Measurements from ENCODE around the gene GALNTL6. TPM values are rescaled to one million over a fixed set of nuclear protein-coding genes. Genes with fewer than 3 reads are reported as not detected.

GALNTL6 gene
- total and polyA plus RNA-seq, 2 experiments from 2014 or later, result 0.38 to 0.40 TPM

DNA sequence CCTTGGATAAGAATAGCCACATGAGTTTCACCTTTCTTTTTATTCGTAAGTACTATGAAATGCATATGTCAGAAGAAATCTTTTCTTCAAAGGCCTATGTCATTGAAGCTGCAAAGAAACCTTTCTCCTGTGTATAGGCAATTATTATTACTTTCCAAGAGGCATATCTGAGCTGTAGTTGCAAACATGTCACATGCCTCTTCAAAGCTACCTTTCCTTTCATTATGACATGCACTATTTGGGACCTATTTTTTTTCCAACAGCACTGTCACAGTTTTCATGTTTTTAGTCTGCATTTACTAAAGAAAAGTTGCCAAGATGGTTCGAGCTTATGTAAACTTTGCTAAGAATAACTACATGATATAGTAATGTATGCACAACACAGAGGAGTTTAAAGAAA lies 806.6 kb downstream of the GALNTL6 start:
- Mint-ChIP-seq H3K27ac (no peak overlapping the region), H3K36me3 (ENCODE audit: low read depth) (no peaks in the 10 kb centered on the region), H3K4me1 (peaks cover 3% of the 10 kb centered on the region; the same call in 1 of the 3 replicates), H3K9me3 (no peaks in the 10 kb centered on the region), H3K4me3 (no peak overlapping the region), H3K27me3 (ENCODE audit: insufficient read depth, low read depth, poor library complexity) (no peaks in the 10 kb centered on the region)
- no peak overlapping the region for H3K4me3 ChIP-seq
- no peaks in the 10 kb centered on the region for H4K20me1 ChIP-seq (replicated peaks; ENCODE audit: insufficient read depth)
- H3K27me3 ChIP-seq (ENCODE audit: insufficient read depth), result no peaks in the 10 kb centered on the region
- no peaks in the 10 kb centered on the region for H3K9me2 ChIP-seq (ENCODE audit: insufficient read depth)
- no peaks in the 10 kb centered on the region for H3K36me3 ChIP-seq (ENCODE audit: insufficient read depth)
- no peak overlapping the region for H3K27ac ChIP-seq (ENCODE audit: low read depth)
- TF ChIP-seq, protein P1, sequence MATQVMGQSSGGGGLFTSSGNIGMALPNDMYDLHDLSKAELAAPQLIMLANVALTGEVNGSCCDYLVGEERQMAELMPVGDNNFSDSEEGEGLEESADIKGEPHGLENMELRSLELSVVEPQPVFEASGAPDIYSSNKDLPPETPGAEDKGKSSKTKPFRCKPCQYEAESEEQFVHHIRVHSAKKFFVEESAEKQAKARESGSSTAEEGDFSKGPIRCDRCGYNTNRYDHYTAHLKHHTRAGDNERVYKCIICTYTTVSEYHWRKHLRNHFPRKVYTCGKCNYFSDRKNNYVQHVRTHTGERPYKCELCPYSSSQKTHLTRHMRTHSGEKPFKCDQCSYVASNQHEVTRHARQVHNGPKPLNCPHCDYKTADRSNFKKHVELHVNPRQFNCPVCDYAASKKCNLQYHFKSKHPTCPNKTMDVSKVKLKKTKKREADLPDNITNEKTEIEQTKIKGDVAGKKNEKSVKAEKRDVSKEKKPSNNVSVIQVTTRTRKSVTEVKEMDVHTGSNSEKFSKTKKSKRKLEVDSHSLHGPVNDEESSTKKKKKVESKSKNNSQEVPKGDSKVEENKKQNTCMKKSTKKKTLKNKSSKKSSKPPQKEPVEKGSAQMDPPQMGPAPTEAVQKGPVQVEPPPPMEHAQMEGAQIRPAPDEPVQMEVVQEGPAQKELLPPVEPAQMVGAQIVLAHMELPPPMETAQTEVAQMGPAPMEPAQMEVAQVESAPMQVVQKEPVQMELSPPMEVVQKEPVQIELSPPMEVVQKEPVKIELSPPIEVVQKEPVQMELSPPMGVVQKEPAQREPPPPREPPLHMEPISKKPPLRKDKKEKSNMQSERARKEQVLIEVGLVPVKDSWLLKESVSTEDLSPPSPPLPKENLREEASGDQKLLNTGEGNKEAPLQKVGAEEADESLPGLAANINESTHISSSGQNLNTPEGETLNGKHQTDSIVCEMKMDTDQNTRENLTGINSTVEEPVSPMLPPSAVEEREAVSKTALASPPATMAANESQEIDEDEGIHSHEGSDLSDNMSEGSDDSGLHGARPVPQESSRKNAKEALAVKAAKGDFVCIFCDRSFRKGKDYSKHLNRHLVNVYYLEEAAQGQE (IDR thresholded peaks at IDR 0.05; ENCODE audit: unreplicated experiment), result no peak
- TF ChIP-seq ZNF114 (CRISPR knock-in tag; IDR thresholded peaks at IDR 0.05) (no peak), EZH2 (IDR thresholded peaks at IDR 0.05; ENCODE audit: low read depth, unreplicated experiment) (no peak), CREB1 (CRISPR knock-in tag; IDR thresholded peaks at IDR 0.05; ENCODE audit: low read depth) (no peak), EZH2phosphoT487 (IDR thresholded peaks at IDR 0.05; ENCODE audit: unreplicated experiment) (no peak), POLR2AphosphoS5 (IDR thresholded peaks at IDR 0.05; ENCODE audit: low read depth) (no peak), ZNF331 (CRISPR knock-in tag; IDR thresholded peaks at IDR 0.05; ENCODE audit: low read depth) (no peak), JUNB (IDR thresholded peaks at IDR 0.05; ENCODE audit: unreplicated experiment) (no peak), STAT1 (IDR thresholded peaks at IDR 0.05; ENCODE audit: unreplicated experiment) (no peak), NANOG (IDR thresholded peaks at IDR 0.05; ENCODE audit: borderline replicate concordance) (no peak)
- TF ChIP-seq, protein P2, sequence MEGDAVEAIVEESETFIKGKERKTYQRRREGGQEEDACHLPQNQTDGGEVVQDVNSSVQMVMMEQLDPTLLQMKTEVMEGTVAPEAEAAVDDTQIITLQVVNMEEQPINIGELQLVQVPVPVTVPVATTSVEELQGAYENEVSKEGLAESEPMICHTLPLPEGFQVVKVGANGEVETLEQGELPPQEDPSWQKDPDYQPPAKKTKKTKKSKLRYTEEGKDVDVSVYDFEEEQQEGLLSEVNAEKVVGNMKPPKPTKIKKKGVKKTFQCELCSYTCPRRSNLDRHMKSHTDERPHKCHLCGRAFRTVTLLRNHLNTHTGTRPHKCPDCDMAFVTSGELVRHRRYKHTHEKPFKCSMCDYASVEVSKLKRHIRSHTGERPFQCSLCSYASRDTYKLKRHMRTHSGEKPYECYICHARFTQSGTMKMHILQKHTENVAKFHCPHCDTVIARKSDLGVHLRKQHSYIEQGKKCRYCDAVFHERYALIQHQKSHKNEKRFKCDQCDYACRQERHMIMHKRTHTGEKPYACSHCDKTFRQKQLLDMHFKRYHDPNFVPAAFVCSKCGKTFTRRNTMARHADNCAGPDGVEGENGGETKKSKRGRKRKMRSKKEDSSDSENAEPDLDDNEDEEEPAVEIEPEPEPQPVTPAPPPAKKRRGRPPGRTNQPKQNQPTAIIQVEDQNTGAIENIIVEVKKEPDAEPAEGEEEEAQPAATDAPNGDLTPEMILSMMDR (conservative IDR thresholded peaks at IDR 0.05; ENCODE audit: low read depth in 2 of 2), result no peak
- TF ChIP-seq, protein P3, sequence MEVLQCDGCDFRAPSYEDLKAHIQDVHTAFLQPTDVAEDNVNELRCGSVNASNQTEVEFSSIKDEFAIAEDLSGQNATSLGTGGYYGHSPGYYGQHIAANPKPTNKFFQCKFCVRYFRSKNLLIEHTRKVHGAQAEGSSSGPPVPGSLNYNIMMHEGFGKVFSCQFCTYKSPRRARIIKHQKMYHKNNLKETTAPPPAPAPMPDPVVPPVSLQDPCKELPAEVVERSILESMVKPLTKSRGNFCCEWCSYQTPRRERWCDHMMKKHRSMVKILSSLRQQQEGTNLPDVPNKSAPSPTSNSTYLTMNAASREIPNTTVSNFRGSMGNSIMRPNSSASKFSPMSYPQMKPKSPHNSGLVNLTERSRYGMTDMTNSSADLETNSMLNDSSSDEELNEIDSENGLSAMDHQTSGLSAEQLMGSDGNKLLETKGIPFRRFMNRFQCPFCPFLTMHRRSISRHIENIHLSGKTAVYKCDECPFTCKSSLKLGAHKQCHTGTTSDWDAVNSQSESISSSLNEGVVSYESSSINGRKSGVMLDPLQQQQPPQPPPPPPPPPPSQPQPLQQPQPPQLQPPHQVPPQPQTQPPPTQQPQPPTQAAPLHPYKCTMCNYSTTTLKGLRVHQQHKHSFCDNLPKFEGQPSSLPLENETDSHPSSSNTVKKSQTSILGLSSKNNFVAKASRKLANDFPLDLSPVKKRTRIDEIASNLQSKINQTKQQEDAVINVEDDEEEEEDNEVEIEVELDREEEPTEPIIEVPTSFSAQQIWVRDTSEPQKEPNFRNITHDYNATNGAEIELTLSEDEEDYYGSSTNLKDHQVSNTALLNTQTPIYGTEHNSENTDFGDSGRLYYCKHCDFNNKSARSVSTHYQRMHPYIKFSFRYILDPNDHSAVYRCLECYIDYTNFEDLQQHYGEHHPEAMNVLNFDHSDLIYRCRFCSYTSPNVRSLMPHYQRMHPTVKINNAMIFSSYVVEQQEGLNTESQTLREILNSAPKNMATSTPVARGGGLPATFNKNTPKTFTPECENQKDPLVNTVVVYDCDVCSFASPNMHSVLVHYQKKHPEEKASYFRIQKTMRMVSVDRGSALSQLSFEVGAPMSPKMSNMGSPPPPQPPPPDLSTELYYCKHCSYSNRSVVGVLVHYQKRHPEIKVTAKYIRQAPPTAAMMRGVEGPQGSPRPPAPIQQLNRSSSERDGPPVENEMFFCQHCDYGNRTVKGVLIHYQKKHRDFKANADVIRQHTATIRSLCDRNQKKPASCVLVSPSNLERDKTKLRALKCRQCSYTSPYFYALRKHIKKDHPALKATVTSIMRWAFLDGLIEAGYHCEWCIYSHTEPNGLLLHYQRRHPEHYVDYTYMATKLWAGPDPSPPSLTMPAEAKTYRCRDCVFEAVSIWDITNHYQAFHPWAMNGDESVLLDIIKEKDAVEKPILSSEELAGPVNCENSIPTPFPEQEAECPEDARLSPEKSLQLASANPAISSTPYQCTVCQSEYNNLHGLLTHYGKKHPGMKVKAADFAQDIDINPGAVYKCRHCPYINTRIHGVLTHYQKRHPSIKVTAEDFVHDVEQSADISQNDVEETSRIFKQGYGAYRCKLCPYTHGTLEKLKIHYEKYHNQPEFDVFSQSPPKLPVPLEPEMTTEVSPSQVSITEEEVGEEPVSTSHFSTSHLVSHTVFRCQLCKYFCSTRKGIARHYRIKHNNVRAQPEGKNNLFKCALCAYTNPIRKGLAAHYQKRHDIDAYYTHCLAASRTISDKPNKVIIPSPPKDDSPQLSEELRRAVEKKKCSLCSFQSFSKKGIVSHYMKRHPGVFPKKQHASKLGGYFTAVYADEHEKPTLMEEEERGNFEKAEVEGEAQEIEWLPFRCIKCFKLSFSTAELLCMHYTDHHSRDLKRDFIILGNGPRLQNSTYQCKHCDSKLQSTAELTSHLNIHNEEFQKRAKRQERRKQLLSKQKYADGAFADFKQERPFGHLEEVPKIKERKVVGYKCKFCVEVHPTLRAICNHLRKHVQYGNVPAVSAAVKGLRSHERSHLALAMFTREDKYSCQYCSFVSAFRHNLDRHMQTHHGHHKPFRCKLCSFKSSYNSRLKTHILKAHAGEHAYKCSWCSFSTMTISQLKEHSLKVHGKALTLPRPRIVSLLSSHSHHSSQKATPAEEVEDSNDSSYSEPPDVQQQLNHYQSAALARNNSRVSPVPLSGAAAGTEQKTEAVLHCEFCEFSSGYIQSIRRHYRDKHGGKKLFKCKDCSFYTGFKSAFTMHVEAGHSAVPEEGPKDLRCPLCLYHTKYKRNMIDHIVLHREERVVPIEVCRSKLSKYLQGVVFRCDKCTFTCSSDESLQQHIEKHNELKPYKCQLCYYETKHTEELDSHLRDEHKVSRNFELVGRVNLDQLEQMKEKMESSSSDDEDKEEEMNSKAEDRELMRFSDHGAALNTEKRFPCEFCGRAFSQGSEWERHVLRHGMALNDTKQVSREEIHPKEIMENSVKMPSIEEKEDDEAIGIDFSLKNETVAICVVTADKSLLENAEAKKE (CRISPR knock-in tag; IDR thresholded peaks at IDR 0.05), result no peak
- TF ChIP-seq, protein P4, sequence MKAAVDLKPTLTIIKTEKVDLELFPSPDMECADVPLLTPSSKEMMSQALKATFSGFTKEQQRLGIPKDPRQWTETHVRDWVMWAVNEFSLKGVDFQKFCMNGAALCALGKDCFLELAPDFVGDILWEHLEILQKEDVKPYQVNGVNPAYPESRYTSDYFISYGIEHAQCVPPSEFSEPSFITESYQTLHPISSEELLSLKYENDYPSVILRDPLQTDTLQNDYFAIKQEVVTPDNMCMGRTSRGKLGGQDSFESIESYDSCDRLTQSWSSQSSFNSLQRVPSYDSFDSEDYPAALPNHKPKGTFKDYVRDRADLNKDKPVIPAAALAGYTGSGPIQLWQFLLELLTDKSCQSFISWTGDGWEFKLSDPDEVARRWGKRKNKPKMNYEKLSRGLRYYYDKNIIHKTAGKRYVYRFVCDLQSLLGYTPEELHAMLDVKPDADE (IDR thresholded peaks at IDR 0.05), result no peak
- no peak overlapping the region for H3K4me2 ChIP-seq
- no peak for ATAC-seq
- DNase-seq (ENCODE audit: low spot score), result no peak
- no peak overlapping the region for H2AFZ ChIP-seq
- no peaks in the 10 kb centered on the region for H3K4me1 ChIP-seq (ENCODE audit: insufficient read depth)
- no peaks in the 10 kb centered on the region for H3K79me2 ChIP-seq (replicated peaks; ENCODE audit: insufficient read depth)
- no peaks in the 10 kb centered on the region for H3F3A ChIP-seq (replicated peaks; ENCODE audit: low read depth)
